ENCODE results near the gene OXNAD1. TPM values are rescaled to one million over a fixed set of nuclear protein-coding genes. Genes with fewer than 3 reads are reported as not detected.

OXNAD1 gene
- total RNA-seq, 5 donors from 2014 or later (not counting 1 experiment from before 2014, with no cell fraction given) = 78.5 to 218 (median 101) TPM

- no peak overlapping the region for H3K27ac ChIP-seq (ENCODE audit: low read length)
- 89% methylated on average over 3 of the region's 3 CpGs for WGBS (ENCODE audit: insufficient coverage)
- H3K27me3 ChIP-seq (replicated peaks in 1 of 2; ENCODE audit: control insufficient read depth in 2 of 2, extremely low read depth in 1 of 2, insufficient read depth in 2 of 2, low read length in 1 of 2) = no peaks in the 10 kb centered on the region
- Mint-ChIP-seq H3K4me3 (no peak overlapping the region), H3K27ac (peak overlapping the region in 1 of 2 donors; percentile 52), H3K36me3 (peaks cover 21% of the 10 kb centered on the region), H3K4me1 (peaks cover 0 to 3% (median 2%) of the 10 kb centered on the region in 3 donors), H3K27me3 (no peaks in the 10 kb centered on the region), H3K9me3 (no peaks in the 10 kb centered on the region)
- ATAC-seq (replicated peaks in 1 of 4) (no peak), DNase-seq (no peak)
- peaks cover 0 to 13% of the 10 kb centered on the region in 2 donors for H3K36me3 ChIP-seq (ENCODE audit: control insufficient read depth in 2 of 2, extremely low read depth in 1 of 2, insufficient read depth in 1 of 2, low read length in 1 of 2)
- no peak overlapping the region for H3K4me3 ChIP-seq (ENCODE audit: control insufficient read depth in 1 of 2, extremely low read depth in 1 of 2, low read length in 1 of 2)
- ChIA-PET CTCF (no interaction called here), POLR2A (no interaction called here)
- H3K9me3 ChIP-seq = no peaks in the 10 kb centered on the region
- H3K4me1 ChIP-seq (ENCODE audit: control insufficient read depth in 1 of 2, extremely low read depth in 1 of 2, insufficient read depth in 2 of 2, low read length in 2 of 2) = no peaks in the 10 kb centered on the region
Observed at GRCh38 chr3:16277471-16277870, 12.5 kb downstream of the OXNAD1 start.

GRCh38 chr3:16279010-16279801 is 14.2 kb downstream of the OXNAD1 start:
- 97% methylated on average over 3 of the region's 3 CpGs for WGBS (ENCODE audit: insufficient coverage)
- H3K27me3 Mint-ChIP-seq = no peaks in the 10 kb centered on the region
- H3K4me1 ChIP-seq (ENCODE audit: control insufficient read depth in 1 of 2, extremely low read depth in 1 of 2, insufficient read depth in 2 of 2, low read length in 2 of 2) = no peaks in the 10 kb centered on the region
- H3K27me3 ChIP-seq (replicated peaks in 1 of 2; ENCODE audit: control insufficient read depth in 2 of 2, extremely low read depth in 1 of 2, insufficient read depth in 2 of 2, low read length in 1 of 2) = no peaks in the 10 kb centered on the region
- DNase-seq (no peak), ATAC-seq (replicated peaks in 1 of 4) (no peak)
- H3K36me3 Mint-ChIP-seq = peaks cover 27% of the 10 kb centered on the region
- ChIA-PET POLR2A (no interaction called here), CTCF (no interaction called here)
- no peak overlapping the region for H3K4me3 ChIP-seq (ENCODE audit: control insufficient read depth in 1 of 2, extremely low read depth in 1 of 2, low read length in 1 of 2)
- H3K9me3 Mint-ChIP-seq = no peaks in the 10 kb centered on the region
- no peak overlapping the region for H3K27ac ChIP-seq (ENCODE audit: low read length)
- peaks cover 7 to 12% (median 8%) of the 10 kb centered on the region in 3 donors for H3K4me1 Mint-ChIP-seq
- H3K36me3 ChIP-seq (ENCODE audit: control insufficient read depth in 2 of 2, extremely low read depth in 1 of 2, insufficient read depth in 1 of 2, low read length in 1 of 2) = peaks cover 0 to 13% of the 10 kb centered on the region in 2 donors
- no peak overlapping the region for H3K4me3 Mint-ChIP-seq
- no peak overlapping the region for H3K27ac Mint-ChIP-seq
- H3K9me3 ChIP-seq = no peaks in the 10 kb centered on the region

DNA sequence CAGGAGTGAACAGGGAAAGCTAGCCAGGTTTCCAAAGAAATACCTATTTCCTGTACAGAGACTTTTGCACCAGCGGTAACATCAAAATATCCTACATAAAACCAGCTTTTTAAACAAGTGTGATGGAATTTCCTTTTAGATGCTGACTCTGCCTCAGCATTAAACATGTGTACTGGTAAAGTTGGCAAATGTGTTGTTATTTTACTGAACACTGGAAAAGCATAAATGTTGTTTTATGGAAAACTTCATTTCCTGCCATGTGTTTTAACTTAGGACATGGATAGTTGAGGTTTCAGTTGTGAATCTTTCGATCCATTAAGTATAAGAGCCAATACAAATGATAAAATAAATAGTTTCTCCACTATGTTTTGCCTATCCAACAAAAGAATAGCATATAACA is 15.7 kb downstream of the OXNAD1 start:
- Mint-ChIP-seq H3K27me3 (no peaks in the 10 kb centered on the region), H3K9me3 (no peaks in the 10 kb centered on the region), H3K36me3 (peaks cover 17% of the 10 kb centered on the region), H3K4me3 (no peak overlapping the region), H3K27ac (no peak overlapping the region), H3K4me1 (peaks cover 21 to 26% (median 23%) of the 10 kb centered on the region in 3 donors)
- DNase-seq = no peak
- no peak for ATAC-seq (replicated peaks in 1 of 4)
- Histone ChIP-seq H3K27me3 (replicated peaks in 1 of 2; ENCODE audit: control insufficient read depth in 2 of 2, extremely low read depth in 1 of 2, insufficient read depth in 2 of 2, low read length in 1 of 2) (no peaks in the 10 kb centered on the region), H3K9me3 (no peaks in the 10 kb centered on the region), H3K4me3 (ENCODE audit: control insufficient read depth in 1 of 2, extremely low read depth in 1 of 2, low read length in 1 of 2) (no peak overlapping the region), H3K36me3 (ENCODE audit: control insufficient read depth in 2 of 2, extremely low read depth in 1 of 2, insufficient read depth in 1 of 2, low read length in 1 of 2) (peaks cover 0 to 13% of the 10 kb centered on the region in 2 donors), H3K27ac (ENCODE audit: low read length) (no peak overlapping the region), H3K4me1 (ENCODE audit: control insufficient read depth in 1 of 2, extremely low read depth in 1 of 2, insufficient read depth in 2 of 2, low read length in 2 of 2) (peaks cover 8 to 12% of the 10 kb centered on the region in 2 experiments)
- no CpG with 5 or more reads among the region's 2 CpGs for WGBS (ENCODE audit: insufficient coverage)
- ChIA-PET CTCF (interaction anchor here (1.6 to 2.9 kb wide), 2 partner anchors 10 to 13 kb away, joined by 4 to 14 read pairs; no protein-coding TSS in a partner anchor), POLR2A (interaction anchor here in 1 of 2 donors (1.0 kb wide), 1 partner anchor 14 kb away, joined by 3 read pairs; no protein-coding TSS in a partner anchor)

GRCh38 chr3:16284633-16285032 is 19.6 kb downstream of the OXNAD1 start:
- WGBS (ENCODE audit: insufficient coverage) = no CpG with 5 or more reads among the region's 1 CpG
- Histone ChIP-seq H3K4me1 (ENCODE audit: control insufficient read depth in 1 of 2, extremely low read depth in 1 of 2, insufficient read depth in 2 of 2, low read length in 2 of 2) (peaks cover 15 to 35% of the 10 kb centered on the region in 2 experiments), H3K27me3 (replicated peaks in 1 of 2; ENCODE audit: control insufficient read depth in 2 of 2, extremely low read depth in 1 of 2, insufficient read depth in 2 of 2, low read length in 1 of 2) (no peaks in the 10 kb centered on the region), H3K4me3 (ENCODE audit: control insufficient read depth in 1 of 2, extremely low read depth in 1 of 2, low read length in 1 of 2) (no peak overlapping the region), H3K9me3 (no peaks in the 10 kb centered on the region), H3K36me3 (ENCODE audit: control insufficient read depth in 2 of 2, extremely low read depth in 1 of 2, insufficient read depth in 1 of 2, low read length in 1 of 2) (peaks cover 0 to 2% of the 10 kb centered on the region in 2 donors), H3K27ac (ENCODE audit: low read length) (peak overlapping the region; percentile 81)
- peak overlapping the region; percentile 98 to 99 for H3K27ac Mint-ChIP-seq
- peaks cover 14% of the 10 kb centered on the region for H3K36me3 Mint-ChIP-seq
- H3K4me1 Mint-ChIP-seq = peaks cover 44 to 53% (median 46%) of the 10 kb centered on the region in 3 donors
- ChIA-PET CTCF (interaction anchor here in 1 of 2 donors (0.5 to 8.8 kb wide), 5 partner anchors 10 to 599 kb away, joined by 3 to 120 read pairs (median 6); partner anchors contain the start of genes DPH3 and OXNAD1), POLR2A (no interaction called here)
- H3K4me3 Mint-ChIP-seq = peak overlapping the region; percentile 0 to 98 (median 97)
- ATAC-seq (replicated peaks in 1 of 4) = no peak
- H3K27me3 Mint-ChIP-seq = no peaks in the 10 kb centered on the region
- DNase-seq = no peak
- no peaks in the 10 kb centered on the region for H3K9me3 Mint-ChIP-seq

DNA sequence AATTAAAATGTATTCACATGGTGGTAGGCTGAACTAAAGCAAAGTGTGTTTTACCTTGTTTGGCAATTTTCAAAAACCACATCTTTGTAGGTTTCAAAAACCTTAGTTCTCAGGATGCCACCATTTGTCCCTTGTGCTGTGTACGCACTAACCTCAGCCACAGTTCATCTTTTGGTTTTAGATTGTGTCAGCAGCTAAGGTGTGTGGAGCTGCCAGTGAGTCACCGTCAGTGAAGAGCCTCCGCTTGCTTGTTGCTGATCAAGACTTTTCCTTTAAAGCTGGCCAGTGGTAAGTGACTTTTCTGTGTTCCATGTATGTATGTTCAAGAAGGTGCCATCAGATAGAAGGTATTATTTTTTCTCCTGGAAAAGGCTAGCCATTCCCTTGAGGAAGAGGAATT is 21.1 kb downstream of the OXNAD1 start:
- Histone ChIP-seq H3K4me3 (ENCODE audit: control insufficient read depth in 1 of 2, extremely low read depth in 1 of 2, low read length in 1 of 2) (peak overlapping the region; percentile 59 to 85), H3K9me3 (no peaks in the 10 kb centered on the region), H3K27me3 (replicated peaks in 1 of 2; ENCODE audit: control insufficient read depth in 2 of 2, extremely low read depth in 1 of 2, insufficient read depth in 2 of 2, low read length in 1 of 2) (no peaks in the 10 kb centered on the region), H3K36me3 (ENCODE audit: control insufficient read depth in 2 of 2, extremely low read depth in 1 of 2, insufficient read depth in 1 of 2, low read length in 1 of 2) (peaks cover 0 to 4% of the 10 kb centered on the region in 2 donors), H3K27ac (ENCODE audit: low read length) (peak overlapping the region; percentile 81), H3K4me1 (ENCODE audit: control insufficient read depth in 1 of 2, extremely low read depth in 1 of 2, insufficient read depth in 2 of 2, low read length in 2 of 2) (peaks cover 25 to 40% of the 10 kb centered on the region in 2 experiments)
- Mint-ChIP-seq H3K9me3 (no peaks in the 10 kb centered on the region), H3K36me3 (peaks cover 18% of the 10 kb centered on the region), H3K27me3 (no peaks in the 10 kb centered on the region), H3K27ac (peak overlapping the region; percentile 98 to 99), H3K4me1 (peaks cover 60 to 69% (median 61%) of the 10 kb centered on the region in 3 donors), H3K4me3 (peak overlapping the region; percentile 91 to 98 (median 97))
- WGBS (ENCODE audit: insufficient coverage) = 0% methylated on average over 2 of the region's 3 CpGs
- ATAC-seq (replicated peaks in 1 of 4) (peak; percentile 87 to 91 (median 89)), DNase-seq (peak in 34 of 35 experiments; percentile 60 to 90 (median 74))
- POLR2A ChIA-PET = interaction anchor here (0.6 to 2.2 kb wide), 17 partner anchors 9 to 601 kb away, joined by 3 to 31 read pairs (median 5); partner anchors contain the start of genes OXNAD1 (in 2 of the 2) and DPH3 (in 1 of the 2)
- CTCF ChIA-PET = interaction anchor here (0.6 to 8.8 kb wide), 20 partner anchors 10 to 266 kb away, joined by 3 to 120 read pairs (median 4); partner anchors contain the start of genes DPH3 (in 1 of the 2) and OXNAD1 (in 1 of the 2)

Measured in T-cell (primary cell).